NAMALWA (cell line): ENCODE results near the gene HECTD3.
"Not testable (repeated sequence)": the region's sequence is repeated elsewhere in the genome, so short reads cannot be mapped to it uniquely, and the experiment has no call there.

Source experiments
- DNase-seq: peaks from one replicate; pipeline ENCODE4 v3.0.0-alpha.2; 2015; ENCODE audit warnings: low spot score

The HECTD3 gene

GRCh38 chr1:45014321-45015028 is 3.4 kb upstream of the HECTD3 start:
- peak; percentile 86 for DNase-seq

- DNase-seq: no peak
Observed at GRCh38 chr1:45013551-45014209, 2.6 kb upstream of the HECTD3 start.

- no peak for DNase-seq
Observed at GRCh38 chr1:45012639-45013278, 1.6 kb upstream of the HECTD3 start.

GRCh38 chr1:45011837-45012638 is 914 bp upstream of the HECTD3 start, which contains the start of gene UROD:
UROD (plus strand) TSS chr1:45012254; CDS start chr1:45012266, 12 bp downstream.
- peak; percentile 98 for DNase-seq

GRCh38 chr1:45009956-45010854 is 919 bp downstream of the HECTD3 start:
- peak; percentile 28 for DNase-seq

GRCh38 chr1:45009296-45009865 is 1.7 kb downstream of the HECTD3 start:
- no peak for DNase-seq

- DNase-seq: no peak
Observed at GRCh38 chr1:45008516-45008915, 2.6 kb downstream of the HECTD3 start.

- no peak for DNase-seq
Observed at GRCh38 chr1:45008076-45008475, 3.0 kb downstream of the HECTD3 start.

GRCh38 chr1:45007311-45007710 is 3.8 kb downstream of the HECTD3 start:
- DNase-seq: no peak

GRCh38 chr1:45005761-45006160 is 5.4 kb downstream of the HECTD3 start:
- DNase-seq: no peak

- no peak for DNase-seq
Observed at GRCh38 chr1:45004281-45004920, 6.7 kb downstream of the HECTD3 start.

GRCh38 chr1:45003741-45004140 is 7.4 kb downstream of the HECTD3 start:
- DNase-seq: no peak

GRCh38 chr1:45002650-45003645 is 8.2 kb downstream of the HECTD3 start:
- no peak for DNase-seq

- not testable (repeated sequence) for DNase-seq
Observed at GRCh38 chr1:45001576-45001975, 9.5 kb downstream of the HECTD3 start.

GRCh38 chr1:45001011-45001481 is 10.1 kb downstream of the HECTD3 start:
- no peak for DNase-seq

- no peak for DNase-seq
Observed at GRCh38 chr1:44999232-44999631, 11.9 kb downstream of the HECTD3 start.

- no peak for DNase-seq
Observed at GRCh38 chr1:44995467-44996238, 15.5 kb downstream of the HECTD3 start.

GRCh38 chr1:44994309-44994898 is 16.7 kb downstream of the HECTD3 start:
- DNase-seq: no peak
